ENCODE measurements around the gene COL6A1. TPM values are rescaled to one million over a fixed set of nuclear protein-coding genes. Genes with fewer than 3 reads are reported as not detected.

The COL6A1 gene
- total RNA-seq, 1 experiment from 2014 or later = 33.4 TPM

- ChIA-PET POLR2A (no interaction called here), CTCF (no interaction called here)
- Mint-ChIP-seq H3K27me3 (ENCODE audit: insufficient read depth, unreplicated experiment) (peaks cover under 1% of the 10 kb centered on the region), H3K36me3 (ENCODE audit: insufficient read depth, unreplicated experiment) (no peaks in the 10 kb centered on the region), H3K27ac (ENCODE audit: unreplicated experiment) (no peak overlapping the region), H3K9me3 (ENCODE audit: unreplicated experiment) (no peaks in the 10 kb centered on the region), H3K4me3 (ENCODE audit: unreplicated experiment) (no peak overlapping the region), H3K4me1 (ENCODE audit: low read depth, unreplicated experiment) (no peaks in the 10 kb centered on the region)
- Histone ChIP-seq H3K36me3 (ENCODE audit: control insufficient read depth, insufficient read depth, low read length) (no peaks in the 10 kb centered on the region), H3K4me3 (ENCODE audit: low read depth, low read length) (no peak overlapping the region), H3K9me3 (no peaks in the 10 kb centered on the region), H3K4me1 (peaks cover 3% of the 10 kb centered on the region; the same call in 1 of the 2 replicates), H3K27me3 (replicated peaks; ENCODE audit: control insufficient read depth, insufficient read depth, low read length) (no peaks in the 10 kb centered on the region)
- DNase-seq = no peak
- BruUV-seq (replicated peaks) = no TSS peak
- no peak for TF ChIP-seq CTCF (IDR thresholded peaks at IDR 0.05; ENCODE audit: insufficient read depth in 1 of 2, low read depth in 1 of 2, low read length in 1 of 2, severe bottlenecking in 1 of 2, unreplicated experiment in 1 of 2)
- intact Hi-C loops (cut with micrococcal nuclease; ENCODE audit: unreplicated experiment) = no loop called here
These were observed 35.7 kb upstream of the COL6A1 start for GRCh38 chr21:45945868-45946210.

GRCh38 chr21:45947296-45947695 lies 34.3 kb upstream of the COL6A1 start:
- no peaks in the 10 kb centered on the region for H3K36me3 ChIP-seq (ENCODE audit: control insufficient read depth, insufficient read depth, low read length)
- H3K9me3 ChIP-seq = no peaks in the 10 kb centered on the region
- no peak for DNase-seq
- no TSS peak for BruUV-seq (replicated peaks)
- Mint-ChIP-seq H3K27ac (ENCODE audit: unreplicated experiment) (no peak overlapping the region), H3K4me1 (ENCODE audit: low read depth, unreplicated experiment) (no peaks in the 10 kb centered on the region), H3K36me3 (ENCODE audit: insufficient read depth, unreplicated experiment) (no peaks in the 10 kb centered on the region), H3K4me3 (ENCODE audit: unreplicated experiment) (no peak overlapping the region), H3K9me3 (ENCODE audit: unreplicated experiment) (no peaks in the 10 kb centered on the region), H3K27me3 (ENCODE audit: insufficient read depth, unreplicated experiment) (peaks cover 3% of the 10 kb centered on the region)
- H3K4me3 ChIP-seq (ENCODE audit: low read depth, low read length) = no peak overlapping the region
- H3K27me3 ChIP-seq (replicated peaks; ENCODE audit: control insufficient read depth, insufficient read depth, low read length) = no peaks in the 10 kb centered on the region
- ChIA-PET CTCF (no interaction called here), POLR2A (no interaction called here)
- peaks cover 3% of the 10 kb centered on the region; the same call in 1 of the 2 replicates for H3K4me1 ChIP-seq
- TF ChIP-seq CTCF (IDR thresholded peaks at IDR 0.05; ENCODE audit: insufficient read depth in 1 of 2, low read depth in 1 of 2, low read length in 1 of 2, severe bottlenecking in 1 of 2, unreplicated experiment in 1 of 2) = no peak
- intact Hi-C loops (cut with micrococcal nuclease; ENCODE audit: unreplicated experiment) = no loop called here

- intact Hi-C loops (cut with micrococcal nuclease; ENCODE audit: unreplicated experiment) = no loop called here
- DNase-seq = no peak
- Histone ChIP-seq H3K4me3 (ENCODE audit: low read depth, low read length) (no peak overlapping the region), H3K27me3 (replicated peaks; ENCODE audit: control insufficient read depth, insufficient read depth, low read length) (no peaks in the 10 kb centered on the region), H3K36me3 (ENCODE audit: control insufficient read depth, insufficient read depth, low read length) (no peaks in the 10 kb centered on the region), H3K9me3 (no peaks in the 10 kb centered on the region), H3K4me1 (peaks cover 3% of the 10 kb centered on the region; the same call in 1 of the 2 replicates)
- Mint-ChIP-seq H3K4me3 (ENCODE audit: unreplicated experiment) (no peak overlapping the region), H3K36me3 (ENCODE audit: insufficient read depth, unreplicated experiment) (no peaks in the 10 kb centered on the region), H3K27me3 (ENCODE audit: insufficient read depth, unreplicated experiment) (peaks cover 3% of the 10 kb centered on the region), H3K4me1 (ENCODE audit: low read depth, unreplicated experiment) (no peaks in the 10 kb centered on the region), H3K9me3 (ENCODE audit: unreplicated experiment) (no peaks in the 10 kb centered on the region), H3K27ac (ENCODE audit: unreplicated experiment) (no peak overlapping the region)
- TF ChIP-seq CTCF (IDR thresholded peaks at IDR 0.05; ENCODE audit: insufficient read depth in 1 of 2, low read depth in 1 of 2, low read length in 1 of 2, severe bottlenecking in 1 of 2, unreplicated experiment in 1 of 2) = no peak
- ChIA-PET POLR2A (no interaction called here), CTCF (no interaction called here)
- no TSS peak for BruUV-seq (replicated peaks)
These were observed 33.8 kb upstream of the COL6A1 start for GRCh38 chr21:45947716-45948255.

All from Caco-2 (cell line).